Cardiac fibroblast (primary cell): Measurements from ENCODE around the gene MTFMT.
A peak's percentile ranks its signal among the peaks of the same experiment; 100 is the strongest.

ENCODE experiments used
- DNase-seq, 2 donors: peaks; one replicate each; pipeline versions ENCODE4 v3.0.0 to v3.0.0-alpha.2; 2010; ENCODE audit warnings: low read depth in 2 of 2
- H3K4me3 ChIP-seq, 2 donors: replicated peaks in 1 of 2; 1 replicate in 1 of 2; 2 replicates in 1 of 2; pipeline ENCODE4 v1.5.1; 2011; ENCODE audit warnings: low read depth in 2 of 2, low read length in 2 of 2, mild to moderate bottlenecking in 2 of 2, moderate library complexity in 1 of 2
- CTCF ChIP-seq: IDR thresholded peaks from one replicate; pipeline ENCODE4 v1.5.1; 2011; ENCODE audit warnings: low read depth, mild to moderate bottlenecking, low read length, inconsistent platforms

MTFMT gene

GRCh38 chr15:64989416-64990167 lies 39.8 kb downstream of the MTFMT start, which contains the start of gene SPG21:
SPG21 (minus strand) TSS chr15:64989914; CDS start chr15:64983569, 6,345 bp downstream.
- peak within 1 kb of the TSS; percentile 86 to 99 for H3K4me3 ChIP-seq
- no peak for TF ChIP-seq CTCF
- DNase-seq: peak; percentile 94 to 97

DNA sequence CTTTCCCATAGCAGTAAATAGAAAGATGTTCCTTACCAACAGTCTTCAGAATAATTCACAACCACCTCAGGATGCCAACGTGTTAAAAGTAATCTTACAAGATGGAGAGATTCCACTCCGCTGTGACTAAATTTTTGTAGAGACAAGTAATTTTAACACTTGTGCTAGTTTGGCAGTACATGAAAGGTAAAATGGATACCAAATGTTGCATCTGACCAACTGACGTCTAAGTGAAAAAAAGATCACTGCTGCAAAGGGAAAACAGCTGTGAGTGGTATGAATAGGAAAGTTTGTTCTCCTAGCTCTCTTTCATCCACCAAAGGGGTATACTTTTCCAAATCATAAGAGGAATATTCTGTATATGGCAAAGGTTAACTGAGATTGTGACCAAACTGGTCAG lies 42.3 kb downstream of the MTFMT start:
- TF ChIP-seq CTCF: no peak
- H3K4me3 ChIP-seq: no peak overlapping the region
- DNase-seq: peak in 1 of 2 donors; percentile 10

DNA sequence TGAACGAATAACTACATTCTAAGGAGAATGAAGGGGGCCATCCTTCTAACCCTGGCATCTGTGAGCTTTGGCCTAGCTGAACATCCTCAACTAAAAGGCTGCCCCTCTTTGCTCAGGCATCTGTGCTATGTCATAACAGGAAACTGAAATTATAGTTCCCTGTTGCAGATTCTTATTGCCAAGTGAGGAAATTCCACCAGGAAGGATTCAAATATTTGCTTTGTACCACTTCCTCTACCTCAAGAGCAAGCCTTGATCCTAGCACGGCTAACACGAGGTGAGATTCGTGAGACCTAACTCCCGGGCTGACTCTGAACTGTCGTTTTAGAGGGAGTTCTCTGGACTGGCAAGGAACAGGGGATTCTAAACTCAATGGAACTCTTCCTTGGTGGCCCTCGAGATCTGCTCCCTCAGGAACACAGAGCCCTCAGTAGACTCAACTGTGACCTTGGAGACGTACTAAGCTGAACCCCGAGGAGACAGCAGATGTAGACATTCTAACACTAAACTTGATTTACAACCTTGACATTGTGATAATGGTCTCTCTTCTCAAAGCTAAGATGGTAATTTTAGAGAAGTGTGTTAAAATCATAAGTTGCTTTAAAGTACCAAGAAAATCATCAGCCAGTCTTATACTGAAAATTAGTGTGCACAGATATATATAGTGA lies 43.9 kb downstream of the MTFMT start:
- no peak for TF ChIP-seq CTCF
- DNase-seq: peak; percentile 49 to 53
- H3K4me3 ChIP-seq: no peak overlapping the region

GRCh38 chr15:64982472-64982871 lies 47.0 kb downstream of the MTFMT start:
- H3K4me3 ChIP-seq: no peak overlapping the region
- no peak for DNase-seq
- no peak for TF ChIP-seq CTCF

DNA sequence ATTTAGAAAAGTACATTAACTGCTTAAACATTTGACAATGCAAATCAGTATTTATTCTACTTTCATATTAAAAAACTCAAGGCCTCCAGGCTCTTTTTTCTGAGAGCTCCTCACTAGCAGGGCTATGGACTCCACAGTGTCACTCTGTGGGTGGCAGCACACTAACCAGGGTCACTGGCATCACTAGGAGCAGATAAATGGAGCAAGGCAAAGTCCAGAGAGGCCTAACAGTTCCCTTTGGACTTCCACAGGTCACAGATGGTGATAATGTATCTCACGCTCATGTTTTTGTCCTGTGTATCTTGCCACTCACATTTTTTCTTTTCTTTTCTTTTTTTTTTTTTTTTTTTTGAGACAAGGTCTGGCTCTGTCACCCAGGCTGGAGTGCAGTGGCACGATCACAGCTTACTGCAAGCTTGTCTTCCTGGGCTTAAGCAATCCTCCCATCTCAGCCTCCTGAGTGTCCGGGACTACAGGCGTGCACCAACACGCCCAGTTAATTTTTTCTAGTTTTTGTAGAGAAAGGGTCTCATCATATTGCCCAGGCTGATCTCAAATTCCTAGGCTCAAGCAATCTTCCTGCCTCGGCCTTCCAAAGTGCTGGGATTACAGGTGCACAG lies 47.5 kb downstream of the MTFMT start:
- no peak for TF ChIP-seq CTCF
- no peak overlapping the region for H3K4me3 ChIP-seq
- no peak for DNase-seq

DNA sequence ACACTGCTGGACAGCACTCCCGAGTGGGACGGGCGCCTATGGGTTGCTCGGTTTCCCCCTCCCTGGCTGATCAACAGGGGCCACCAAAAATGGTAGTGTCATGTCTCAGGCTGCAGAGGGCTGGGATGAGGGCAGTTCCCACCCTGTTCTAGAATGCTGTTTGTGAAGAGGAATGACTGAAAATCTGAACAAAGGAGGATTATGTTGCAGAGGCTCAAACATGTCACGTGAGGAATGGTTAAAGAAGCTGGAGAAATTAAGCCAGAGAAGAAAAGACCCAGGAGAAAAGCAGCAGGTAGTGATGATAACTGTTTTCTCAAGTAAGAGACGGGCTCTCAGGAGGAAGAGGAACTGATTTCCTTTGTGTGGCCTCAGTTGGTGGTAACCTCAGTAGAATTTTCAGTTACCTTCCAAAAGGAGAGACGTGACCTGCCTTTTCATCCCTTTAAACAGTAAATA lies 50.2 kb downstream of the MTFMT start:
- DNase-seq: no peak
- TF ChIP-seq CTCF: no peak
- no peak overlapping the region for H3K4me3 ChIP-seq
